Heart left ventricle (tissue), 16 donors: Measurements from ENCODE around the gene TPR. TPM values are rescaled to one million over a fixed set of nuclear protein-coding genes. Genes with fewer than 3 reads are reported as not detected.

Source experiments
- ATAC-seq, 4 donors: fragments of 200-7000 bp; cut with Tn5 transposase; one replicate each; pipeline ENCODE4 v1.9.1; 2020 to 2022; ENCODE audit warnings: moderate library complexity in 4 of 4, mild to moderate bottlenecking in 3 of 4, moderate number of reproducible peaks in 1 of 4
- DNase-seq, 5 donors: peaks; one replicate each; pipeline ENCODE4 v3.0.0-alpha.2; 2020
- H3K27ac ChIP-seq, 12 donors: fragments of 200-600 bp; sonication (generic) in 4 of 12; one replicate each; pipeline versions ENCODE4 v1.5.0 to v1.8.0; 2016 to 2022; ENCODE audit warnings: mild to moderate bottlenecking in 2 of 12
- H3K27me3 ChIP-seq, 9 donors: fragments of 200-600 bp; sonication (generic) in 2 of 9; one replicate each; pipeline versions ENCODE4 v1.5.1 to v1.8.0; 2016 to 2022; ENCODE audit warnings: mild to moderate bottlenecking in 3 of 9
- H3K36me3 ChIP-seq, 9 donors: fragments of 200-600 bp; sonication (generic) in 2 of 9; one replicate each; pipeline versions ENCODE4 v1.5.0 to v1.8.0; 2018 to 2022; ENCODE audit warnings: mild to moderate bottlenecking in 2 of 9
- H3K4me1 ChIP-seq, 12 donors: fragments of 200-600 bp; sonication (generic) in 4 of 12; one replicate each; pipeline versions ENCODE4 v1.5.0 to v1.8.0; 2016 to 2022; ENCODE audit warnings: mild to moderate bottlenecking in 3 of 12
- H3K4me3 ChIP-seq, 12 donors: fragments of 200-600 bp; sonication (generic) in 4 of 12; one replicate each; pipeline versions ENCODE4 v1.5.0 to v1.8.0; 2017 to 2022; ENCODE audit warnings: mild to moderate bottlenecking in 9 of 12, moderate library complexity in 4 of 12
- H3K9me3 ChIP-seq, 12 donors: fragments of 200-600 bp; sonication (generic) in 4 of 12; one replicate each; pipeline versions ENCODE4 v1.5.0 to v1.8.0; 2016 to 2022; ENCODE audit warnings: mild to moderate bottlenecking in 1 of 12
- CTCF ChIP-seq, 12 donors: fragments of 200-600 bp; sonication (generic) in 4 of 12; IDR thresholded peaks; one replicate each; pipeline versions ENCODE4 v1.5.0 to v1.8.0; 2018 to 2022; ENCODE audit warnings: antibody characterized with exemption in 12 of 12, mild to moderate bottlenecking in 5 of 12
- POLR2A ChIP-seq, 2 donors: fragments of 450-650 bp; IDR thresholded peaks; one replicate each; pipeline ENCODE4 v1.6.1; 2017; ENCODE audit warnings: antibody characterized with exemption in 2 of 2, mild to moderate bottlenecking in 2 of 2, moderate library complexity in 2 of 2
- WGBS, 4 donors: extraction: QIAGEN DNeasy Blood & Tissue Kit in 2 of 4; methylation state at CpG; one replicate each; pipeline versions ENCODE4 v1.1.5 to v1.1.7; 2013 to 2018; 5-methylcytosine and 5-hydroxymethylcytosine counted together
- intact Hi-C, 10 donors: fragments of 100-400 bp; cut with DNase I; formaldehyde crosslinking; loops; one replicate each; pipeline versions ENCODE4 v1.11.1 to v1.14.2; 2022
- polyA plus RNA-seq, 2 donors: library from polyadenylated mRNA; stranded (reverse); fragments of 200-250 nt; gene quantifications; one replicate each; pipeline ENCODE4 v1.2.3, GENCODE V29; 2013
- total RNA-seq, 9 donors: library from RNA; depleted of rRNA in 2 of 9; stranded (reverse); fragments of >200 nt in 2 of 9; fragmentation: NEBNext Ultra II Directional in 3 of 9; extraction: Animal tissue kit (Norgen Biotek cat#: 25700) in 3 of 9; gene quantifications; one replicate each; pipeline versions ENCODE4 v1.1.0 to v1.2.4, GENCODE V29; 2016 to 2023
- donor health status: ischemic (EF 13 %, LVEDD 7.1; RV severe dilation, severe dysfunction).
- donor health status: healthy with polysubstance abuse.
- donor health status: DM: no; HTN: yes; CAD: no.
- donor health status: DM: no; HTN: no; CAD: no.
- donor health status: ischemic (EF 25% LVEDD 6.9; RV normal size, moderate dysfunction).
- donor health status: ischemic (EF 25% LVEDD 5.7; RV mildly dilated, moderate dysfunction).
- donor health status: healthy.
- donor health status: DM: yes; HTN: yes; CAD: no.
- donor health status: ischemic (EF 35%, LVEDD 5.7; RV mildly dilated, moderate dysfunction).
- donor health status: nonischemic (EF 11% LVEDD 7.7; RV severe dilation, severe dysfunction).
- donor health status: DM: yes; HTN: yes; CAD: no.
- donor health status: PGD.
- donor health status: ischemic (EF 29% LVEDD 5.4; RV normal size, mild dysfunction).
- donor health status: nonischemic (EF 23%, LVEDD 6.1; RV moderate dilation, normal function).

The TPR gene
- total and polyA plus RNA-seq, 11 donors = 11.0 to 90.8 (median 54.3) TPM

GRCh38 chr1:186306533-186306932 lies 68.5 kb downstream of the TPR start:
- H3K9me3 ChIP-seq = no peaks in the 10 kb centered on the region
- DNase-seq (no peak), ATAC-seq (no peak)
- no peak overlapping the region for H3K4me3 ChIP-seq
- H3K36me3 ChIP-seq = peaks cover 0 to 18% (median 10%) of the 10 kb centered on the region in 9 donors
- H3K27ac ChIP-seq = no peak overlapping the region
- WGBS, 4 donors = 89 to 95% (median 91%) methylated on average over 3 of the region's 3 CpGs
- TF ChIP-seq CTCF (IDR thresholded peaks at IDR 0.05) = no peak
- TF ChIP-seq POLR2A (IDR thresholded peaks at IDR 0.05) = no peak
- H3K4me1 ChIP-seq = peaks cover 0 to 7% (median 0%) of the 10 kb centered on the region in 12 donors
- intact Hi-C loops = no loop called here
- no peaks in the 10 kb centered on the region for H3K27me3 ChIP-seq

GRCh38 chr1:186304982-186305949 lies 69.8 kb downstream of the TPR start:
- Histone ChIP-seq H3K4me1 (peaks cover 0 to 7% (median 0%) of the 10 kb centered on the region in 12 donors), H3K4me3 (no peak overlapping the region), H3K27ac (no peak overlapping the region), H3K27me3 (no peaks in the 10 kb centered on the region), H3K36me3 (peaks cover 0 to 5% (median 0%) of the 10 kb centered on the region in 9 donors), H3K9me3 (no peaks in the 10 kb centered on the region)
- WGBS, 4 donors = 41 to 48% (median 45%) methylated on average over 6 of the region's 6 CpGs
- TF ChIP-seq POLR2A (IDR thresholded peaks at IDR 0.05) (no peak), CTCF (IDR thresholded peaks at IDR 0.05) (peak in 8 of 12 donors; percentile 10 to 55 (median 41))
- ATAC-seq = peak in 3 of 4 donors; percentile 18 to 36 (median 20)
- intact Hi-C loops = no loop called here
- no peak for DNase-seq

DNA sequence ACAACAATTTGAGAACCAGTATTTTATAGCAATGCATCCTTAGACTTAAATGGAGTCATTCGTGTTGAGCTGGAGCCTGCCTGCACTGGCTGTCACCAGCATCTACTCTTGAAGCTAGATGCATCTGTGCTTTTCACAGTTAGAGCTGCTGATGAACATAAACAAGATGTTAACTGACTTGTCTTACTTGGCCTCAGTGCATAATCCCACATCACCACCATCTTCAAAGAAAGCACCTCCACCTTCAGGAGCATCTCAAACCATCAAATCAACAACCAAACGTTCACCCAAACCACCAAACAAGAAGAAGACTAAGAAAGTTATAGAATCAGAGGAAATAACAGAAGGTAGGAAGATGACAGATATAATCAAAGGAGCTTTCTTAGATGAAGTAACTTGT lies 71.1 kb downstream of the TPR start:
- Histone ChIP-seq H3K9me3 (no peaks in the 10 kb centered on the region), H3K4me3 (no peak overlapping the region), H3K27ac (no peak overlapping the region), H3K36me3 (peaks cover 0 to 1% (median 0%) of the 10 kb centered on the region in 9 donors), H3K4me1 (peaks cover 0 to 7% (median 0%) of the 10 kb centered on the region in 12 donors), H3K27me3 (no peaks in the 10 kb centered on the region)
- no peak for TF ChIP-seq POLR2A (IDR thresholded peaks at IDR 0.05)
- TF ChIP-seq CTCF (IDR thresholded peaks at IDR 0.05) = no peak
- intact Hi-C loops = no loop called here
- 67 to 80% (median 73%) methylated on average over 2 of the region's 2 CpGs for WGBS, 4 donors
- DNase-seq (no peak), ATAC-seq (no peak)

DNA sequence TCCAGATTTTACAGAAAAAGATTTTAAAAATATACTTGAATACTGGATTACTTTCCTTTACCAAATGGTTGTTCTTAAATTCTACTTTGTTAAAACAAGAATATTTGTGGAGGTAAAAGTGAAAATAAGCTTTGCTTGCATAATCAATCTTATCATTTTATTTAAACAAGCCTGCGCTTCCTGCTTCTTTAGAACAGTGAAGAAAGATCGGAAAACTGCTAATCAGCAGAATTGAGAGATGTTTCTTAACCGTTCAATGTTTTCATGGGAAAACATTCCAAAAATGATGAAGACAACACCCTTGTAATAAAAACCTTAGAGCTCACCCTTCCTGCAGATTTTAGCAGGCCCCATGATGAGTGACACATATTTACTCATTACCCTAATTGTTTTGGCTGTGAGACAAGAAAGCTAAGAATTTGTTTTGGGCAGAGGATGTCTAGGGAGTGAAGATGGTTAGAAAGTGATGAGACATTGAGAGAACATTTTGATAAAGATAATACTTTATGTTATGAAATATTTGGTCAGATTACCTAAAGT lies 72.6 kb downstream of the TPR start:
- 86 to 90% (median 88%) methylated on average over 3 of the region's 3 CpGs for WGBS, 4 donors
- DNase-seq = no peak
- peaks cover 0 to 7% (median 0%) of the 10 kb centered on the region in 12 donors for H3K4me1 ChIP-seq
- H3K27me3 ChIP-seq = no peaks in the 10 kb centered on the region
- TF ChIP-seq CTCF (IDR thresholded peaks at IDR 0.05) (no peak), POLR2A (IDR thresholded peaks at IDR 0.05) (no peak)
- H3K36me3 ChIP-seq = no peaks in the 10 kb centered on the region
- H3K4me3 ChIP-seq = no peak overlapping the region
- ATAC-seq = no peak
- intact Hi-C loops = no loop called here
- no peak overlapping the region for H3K27ac ChIP-seq
- no peaks in the 10 kb centered on the region for H3K9me3 ChIP-seq
